ENCODE measurements around the gene GRAMD2B.
"Not testable (repeated sequence)": the region's sequence is repeated elsewhere in the genome, so short reads cannot be mapped to it uniquely, and the experiment has no call there.

GRAMD2B gene

GRCh38 chr5:126511961-126512360 is 88.8 kb downstream of the GRAMD2B start:
- no peak for DNase-seq (ENCODE audit: low spot score)

DNA sequence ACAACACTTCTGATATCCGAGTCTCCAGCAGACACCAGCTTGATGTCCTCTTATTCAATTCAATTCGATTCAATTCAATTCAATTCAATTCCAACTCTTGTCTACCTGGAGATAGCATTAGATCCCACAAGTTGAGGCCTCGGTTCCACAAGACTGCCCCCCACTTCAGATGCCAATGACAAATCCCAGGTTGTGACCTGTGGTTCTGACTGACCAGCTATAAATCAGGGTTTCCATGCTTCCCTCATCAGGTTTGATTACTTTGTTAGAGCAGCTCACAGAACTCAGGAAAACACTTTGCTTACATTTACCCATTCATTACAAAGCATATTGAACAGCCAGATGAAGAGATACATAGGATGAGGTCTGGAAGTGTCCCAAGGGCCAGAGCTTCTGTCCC is 89.2 kb downstream of the GRAMD2B start:
- DNase-seq (ENCODE audit: low spot score): no peak

DNA sequence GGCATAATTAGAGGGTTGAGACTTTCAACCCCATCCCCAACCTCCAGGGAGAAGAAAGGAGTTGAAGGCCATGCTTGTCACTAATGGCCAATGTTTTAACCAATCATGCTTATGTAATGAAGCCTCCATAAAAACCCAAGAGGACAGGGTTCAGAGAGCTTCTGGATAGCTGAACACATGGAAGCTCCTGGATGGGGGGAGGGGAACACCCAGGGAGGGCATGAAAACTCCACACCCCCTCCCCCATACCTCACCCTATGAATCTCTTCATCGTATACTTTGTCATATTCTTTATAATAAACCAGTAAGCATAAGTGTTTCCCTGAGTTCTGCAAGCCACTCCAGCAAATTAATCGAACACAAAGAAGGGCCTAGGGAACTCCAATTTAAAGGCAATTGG is 90.1 kb downstream of the GRAMD2B start:
- no peak for DNase-seq (ENCODE audit: low spot score)

GRCh38 chr5:126513703-126514102 is 90.5 kb downstream of the GRAMD2B start:
- DNase-seq (ENCODE audit: low spot score): no peak

DNA sequence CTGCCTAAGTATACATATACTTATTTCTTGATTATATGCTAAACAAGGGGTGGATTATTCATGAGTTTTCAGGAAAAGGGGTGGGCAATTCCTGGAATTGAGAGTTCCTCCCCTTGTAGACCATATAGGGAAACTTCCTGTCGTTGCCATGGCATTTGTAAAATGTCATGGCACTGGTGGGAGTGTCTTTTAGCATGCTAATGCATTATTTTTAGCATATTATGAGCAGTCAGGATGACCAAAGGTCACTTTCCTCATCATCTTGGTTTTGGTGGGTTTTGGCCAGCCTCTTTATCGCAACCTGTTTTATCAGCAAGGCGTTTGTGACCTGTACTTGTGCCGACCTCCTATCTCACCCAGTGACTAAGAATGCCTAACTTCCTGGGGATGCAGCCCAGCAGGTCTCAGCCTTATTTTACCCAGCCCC is 90.9 kb downstream of the GRAMD2B start:
- DNase-seq (ENCODE audit: low spot score): no peak

- DNase-seq (ENCODE audit: low spot score): no peak
These were observed 91.4 kb downstream of the GRAMD2B start for GRCh38 chr5:126514558-126515141.

DNA sequence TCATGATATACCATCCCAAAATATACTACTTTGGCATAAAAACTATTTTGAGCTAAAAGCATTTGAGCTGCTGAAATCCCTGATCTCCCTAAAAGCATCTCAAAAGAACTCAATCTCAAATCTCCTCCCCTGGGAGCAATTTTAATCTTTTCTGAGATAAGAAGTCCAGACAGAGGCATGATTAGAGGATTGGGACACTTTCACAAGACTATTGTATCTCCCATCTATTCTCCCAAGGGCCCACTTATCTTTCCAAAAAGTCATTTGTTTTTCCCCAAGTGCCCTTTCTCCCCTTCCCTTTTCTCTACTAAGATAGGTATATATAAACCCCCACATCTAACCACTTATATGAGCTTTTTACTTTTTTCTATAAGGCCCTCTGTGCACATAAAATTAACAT is 92.1 kb downstream of the GRAMD2B start:
- DNase-seq (ENCODE audit: low spot score): peak; percentile 48

- DNase-seq (ENCODE audit: low spot score): peak; percentile 41
These were observed 92.9 kb downstream of the GRAMD2B start for GRCh38 chr5:126516133-126516532.

DNA sequence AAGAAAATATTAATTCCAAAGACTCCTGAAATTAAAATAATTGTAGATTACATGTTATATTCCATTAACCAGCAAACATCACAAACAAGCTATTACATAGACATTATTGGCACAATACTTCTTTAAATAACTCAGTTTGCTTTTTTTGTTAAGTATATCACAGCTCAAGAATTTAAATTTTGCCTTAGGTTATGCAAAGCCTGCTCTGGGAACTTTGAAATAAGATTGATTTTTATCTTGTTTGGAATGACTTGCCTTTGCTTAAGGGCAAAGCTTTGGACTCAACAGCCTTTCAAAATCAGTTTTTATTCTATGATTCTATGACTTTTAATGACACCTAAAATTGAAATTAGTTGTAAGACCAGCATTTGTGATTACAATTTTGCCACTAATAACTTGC is 93.6 kb downstream of the GRAMD2B start:
- DNase-seq (ENCODE audit: low spot score): no peak

- DNase-seq (ENCODE audit: low spot score): not testable (repeated sequence)
These were observed 96.0 kb downstream of the GRAMD2B start for GRCh38 chr5:126519223-126519622.

DNA sequence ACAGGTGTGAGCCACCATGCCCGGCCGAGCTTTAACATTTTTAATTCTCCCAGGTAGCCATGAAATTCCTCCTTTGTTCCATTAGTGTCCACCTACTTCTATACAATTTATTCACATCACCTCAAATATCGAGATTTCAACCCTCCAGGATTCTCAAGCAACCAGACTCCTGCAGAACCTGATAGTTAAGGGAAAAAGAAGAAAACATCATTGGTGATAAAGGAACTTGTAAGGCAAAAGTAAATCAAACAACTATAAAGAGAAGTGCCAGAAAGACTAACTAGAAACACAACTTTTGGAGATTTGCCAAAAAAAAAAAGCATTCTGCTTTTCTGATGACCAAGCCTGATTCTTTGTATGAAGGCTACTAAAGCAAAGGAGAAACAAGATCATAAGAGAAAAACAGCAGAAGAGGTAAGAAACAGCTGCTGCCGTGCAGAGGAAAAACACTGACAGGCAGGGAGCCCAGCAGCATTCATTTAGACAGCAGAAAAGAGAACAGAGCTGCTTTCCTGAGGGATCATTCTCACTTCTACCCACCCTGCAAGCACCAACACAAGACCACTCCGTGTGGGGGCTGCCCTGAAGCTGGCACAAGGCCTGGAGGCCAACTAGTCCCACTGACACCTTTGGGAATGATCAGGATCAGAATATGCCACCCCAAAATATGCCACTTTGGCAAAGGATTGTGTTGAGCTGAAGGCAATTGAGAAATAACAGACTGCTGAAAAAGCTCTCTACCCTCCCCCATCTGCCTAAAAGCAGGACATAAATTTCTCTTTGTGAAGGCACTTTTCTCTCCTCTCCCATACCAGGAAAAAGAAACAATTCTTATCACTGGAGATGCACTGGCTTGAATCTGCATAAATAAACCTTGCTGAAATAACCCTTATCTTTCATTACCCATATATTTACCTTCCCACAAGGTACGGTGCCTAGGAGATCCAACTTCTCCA is 96.7 kb downstream of the GRAMD2B start:
- no peak for DNase-seq (ENCODE audit: low spot score)

GRCh38 chr5:126520593-126520953 is 97.4 kb downstream of the GRAMD2B start:
- no peak for DNase-seq (ENCODE audit: low spot score)

GRCh38 chr5:126521130-126521529 is 97.9 kb downstream of the GRAMD2B start:
- no peak for DNase-seq (ENCODE audit: low spot score)

DNA sequence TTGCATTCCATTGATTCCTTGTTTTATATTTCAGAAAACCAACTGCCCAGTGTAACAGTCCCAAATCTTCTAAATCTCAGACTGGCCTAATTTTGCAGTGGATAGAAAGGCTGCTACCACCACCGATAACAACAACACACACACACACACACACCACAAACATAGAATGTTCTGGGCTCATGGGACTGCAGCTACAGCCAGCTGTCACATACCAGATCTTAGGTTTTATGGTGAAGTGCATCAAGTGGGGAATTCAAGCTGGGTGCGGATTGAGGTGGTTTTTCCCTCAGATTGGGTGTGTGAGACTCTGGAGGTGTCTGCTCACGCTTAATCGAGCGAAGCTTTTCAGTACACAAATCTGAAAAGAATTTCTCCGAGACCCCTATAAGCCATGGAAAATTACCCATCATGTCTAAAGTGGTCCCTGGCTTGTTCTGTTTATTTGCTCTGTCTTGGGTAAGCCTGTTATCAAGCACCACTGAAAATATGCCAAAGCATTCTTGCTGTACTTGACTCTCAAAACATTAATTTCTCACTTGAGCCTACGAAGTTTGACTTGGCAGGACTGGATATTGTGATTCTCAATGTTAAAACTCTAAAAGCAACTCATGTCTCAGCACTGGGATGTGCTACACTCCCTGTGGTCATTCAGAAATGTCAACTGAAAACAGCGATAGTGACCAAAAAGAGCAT is 100.8 kb downstream of the GRAMD2B start:
- DNase-seq (ENCODE audit: low spot score): no peak

GRCh38 chr5:126525630-126526245 is 102.5 kb downstream of the GRAMD2B start:
- DNase-seq (ENCODE audit: low spot score): no peak

DNA sequence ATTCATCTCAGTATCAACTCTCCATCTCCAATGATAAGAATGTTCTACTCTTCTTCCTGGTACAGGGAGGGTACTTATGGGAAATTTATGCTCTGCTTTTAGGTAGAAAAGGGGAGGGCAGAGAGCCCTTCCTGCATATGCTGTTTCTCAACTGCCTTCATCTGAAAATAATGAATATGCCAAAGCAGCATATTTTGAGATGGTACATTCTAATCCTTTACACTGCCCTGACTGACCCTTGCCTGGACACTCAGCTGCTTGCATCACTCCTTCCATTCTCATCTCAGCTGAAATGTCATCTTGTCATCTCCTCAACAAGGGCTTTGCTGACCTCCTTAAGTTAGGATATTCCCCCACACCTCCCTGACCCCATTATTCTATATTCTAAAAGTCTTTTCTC is 103.3 kb downstream of the GRAMD2B start:
- no peak for DNase-seq (ENCODE audit: low spot score)

DNA sequence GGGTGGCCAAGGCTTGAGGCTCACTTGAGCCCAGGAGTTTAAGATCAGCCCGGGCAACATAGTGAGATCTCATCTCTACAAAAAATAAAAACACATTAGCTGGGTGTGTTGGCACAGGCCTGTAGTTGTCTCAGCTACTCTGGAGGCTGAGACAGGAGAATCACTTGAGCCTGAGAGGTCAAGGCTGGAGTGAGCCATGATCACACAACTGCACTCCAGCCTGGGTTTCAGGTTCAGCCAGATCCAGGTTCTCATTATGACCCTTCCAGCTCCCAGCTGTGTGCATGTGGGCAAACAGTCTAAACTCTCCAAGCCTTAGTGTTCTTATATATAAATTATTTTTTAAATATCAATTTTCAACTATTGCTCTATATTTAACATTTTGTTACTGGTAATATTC is 103.9 kb downstream of the GRAMD2B start:
- DNase-seq (ENCODE audit: low spot score): no peak

DNA sequence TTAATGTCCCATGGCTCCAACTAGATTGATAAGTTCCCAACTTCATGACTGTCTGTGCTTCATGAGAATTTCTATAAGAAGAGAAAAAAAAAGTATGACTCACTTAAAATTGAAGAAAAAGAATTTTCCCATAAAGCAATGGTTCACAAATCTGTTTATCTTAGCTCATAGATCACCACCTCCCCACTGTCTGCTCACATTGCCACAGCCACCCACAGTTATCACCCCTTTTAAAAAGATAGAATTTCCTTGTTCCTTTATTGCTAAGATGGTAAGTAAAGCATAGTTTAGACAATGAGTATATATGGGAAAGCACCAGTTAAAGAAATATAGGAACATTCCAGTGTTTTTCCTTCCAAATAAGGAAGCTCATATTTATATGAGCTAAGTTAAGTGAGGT is 104.7 kb downstream of the GRAMD2B start:
- no peak for DNase-seq (ENCODE audit: low spot score)

GRCh38 chr5:126531543-126532120 is 108.4 kb downstream of the GRAMD2B start:
- no peak for DNase-seq (ENCODE audit: low spot score)

DNA sequence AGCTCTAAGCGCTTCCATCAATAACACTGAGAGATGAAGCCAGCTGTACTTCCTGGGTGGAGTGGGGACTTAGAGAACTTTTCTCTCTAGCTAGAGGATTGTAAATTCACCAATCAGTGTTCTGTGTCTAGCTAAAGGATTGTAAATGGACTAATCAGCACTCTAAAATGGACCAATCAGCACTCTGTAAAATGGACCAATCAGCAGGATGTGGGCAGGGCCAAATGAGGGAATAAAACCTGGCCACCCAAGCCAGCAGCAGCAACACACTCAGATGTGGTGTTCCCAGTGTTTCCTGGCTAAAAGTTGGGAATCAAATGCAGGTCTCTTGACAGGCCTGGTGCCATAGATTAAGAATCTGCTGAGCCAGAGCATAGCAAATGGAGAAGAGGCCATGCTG is 111.3 kb downstream of the GRAMD2B start:
- no peak for DNase-seq (ENCODE audit: low spot score)

DNA sequence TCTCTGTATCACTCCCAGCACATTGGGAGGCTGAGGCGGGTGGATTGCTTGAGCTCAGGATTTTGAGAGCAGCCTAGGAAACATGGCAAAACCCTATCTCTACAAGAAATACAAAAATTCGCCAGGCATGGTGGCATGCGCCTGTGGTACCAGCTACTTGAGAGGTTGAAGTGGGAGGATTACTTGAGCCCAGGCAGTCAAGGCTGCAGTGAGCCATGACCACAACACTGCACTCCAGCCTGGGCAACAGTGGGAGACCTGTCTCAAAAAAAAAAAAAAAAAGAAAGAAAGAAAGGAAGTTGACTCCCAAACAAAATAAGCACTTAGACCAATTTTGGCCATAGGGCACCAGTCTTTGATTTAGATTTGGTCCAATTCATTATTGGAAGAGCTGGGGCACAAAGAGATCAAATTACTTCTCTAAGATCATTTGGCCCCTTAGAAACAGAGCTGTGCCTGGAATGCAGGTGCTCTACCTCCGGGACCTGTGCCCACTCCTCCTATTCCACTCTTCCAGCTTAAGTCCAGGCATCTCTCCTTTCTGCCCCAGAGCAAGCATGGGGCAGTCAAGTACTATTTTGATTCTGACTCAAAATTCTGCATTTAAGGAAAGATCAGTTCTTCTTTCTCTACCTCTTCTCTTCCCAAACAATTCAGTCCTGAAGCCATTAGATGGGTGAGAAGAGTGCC is 112.8 kb downstream of the GRAMD2B start:
- DNase-seq (ENCODE audit: low spot score): no peak

- no peak for DNase-seq (ENCODE audit: low spot score)
These were observed 113.7 kb downstream of the GRAMD2B start for GRCh38 chr5:126536874-126537273.

All from D341Med (cell line).